Panc1 (cell line): ENCODE results near the gene NME3. TPM values are rescaled to one million over a fixed set of nuclear protein-coding genes. Genes with fewer than 3 reads are reported as not detected.

Source experiments
- ATAC-seq: fragments of 200-7000 bp; cut with Tn5 transposase; 2 replicates; pipeline ENCODE4 v1.9.1; 2020; ENCODE audit warnings: mild to moderate bottlenecking, moderate library complexity
- BruUV-seq: library from RNA; stranded (reverse); fragments of 400-500 nt; replicated peaks from 2 replicates; lab custom pipeline; 2021; lab: Mats Ljungman, UMichigan
- CTCF ChIA-PET: fragments of 300-600 bp; sonication (Branson Sonifier 250); formaldehyde crosslinking; loops from one replicate; lab custom pipeline; 2022; ENCODE audit warnings: antibody characterized with exemption; lab: Charles Lee
- POLR2A ChIA-PET: fragments of 300-600 bp; sonication (Branson Sonifier 250); formaldehyde crosslinking; loops from one replicate; lab custom pipeline; 2022; ENCODE audit warnings: antibody characterized with exemption; lab: Charles Lee
- DNase-seq: peaks from one replicate; pipeline ENCODE4 v3.0.0-alpha.2; 2010; ENCODE audit warnings: low read depth, low spot score
- H3K27ac ChIP-seq: 2 replicates; pipeline ENCODE4 v1.5.1; 2011; ENCODE audit warnings: mild to moderate bottlenecking, low read length, inconsistent platforms
- H3K27me3 ChIP-seq: fragments of 200-500 bp; sonication (Bioruptor generic); 2 replicates; pipeline ENCODE4 v1.6.0; 2014; ENCODE audit warnings: low read length, inconsistent platforms; ENCODE audit not compliant: control insufficient read depth, insufficient read depth
- H3K36me3 ChIP-seq: fragments of 200-500 bp; sonication (Bioruptor generic); 2 replicates; pipeline ENCODE4 v1.5.1; 2014; ENCODE audit warnings: inconsistent platforms, mild to moderate bottlenecking, low read length, moderate library complexity; ENCODE audit not compliant: control insufficient read depth, insufficient read depth
- H3K4me1 ChIP-seq: 2 replicates; pipeline ENCODE4 v1.5.1; 2011; ENCODE audit warnings: inconsistent platforms, mild to moderate bottlenecking, low read length, moderate library complexity; ENCODE audit not compliant: control insufficient read depth, insufficient read depth
- H3K4me3 ChIP-seq, 2 experiments: 2 replicates each; pipeline ENCODE4 v1.5.1; 2011 to 2012; ENCODE audit warnings: low read depth in 2 of 2, low read length in 2 of 2, mild to moderate bottlenecking in 2 of 2, inconsistent platforms in 1 of 2, moderate library complexity in 1 of 2
- H3K9me3 ChIP-seq: fragments of 200-500 bp; sonication (Bioruptor generic); 2 replicates; pipeline ENCODE4 v1.5.1; 2014; ENCODE audit warnings: low read depth, mild to moderate bottlenecking, inconsistent platforms, low read length, moderate library complexity; ENCODE audit not compliant: control insufficient read depth, insufficient read depth
- POLR2AphosphoS5 ChIP-seq: IDR thresholded peaks from 2 replicates; pipeline ENCODE4 v1.6.1; 2012; ENCODE audit warnings: mild to moderate bottlenecking, low read depth, low read length, moderate library complexity
- SIN3A ChIP-seq: IDR thresholded peaks from 2 replicates; pipeline ENCODE4 v1.6.1; 2012; ENCODE audit warnings: low read depth, mild to moderate bottlenecking, low read length, moderate library complexity, borderline replicate concordance; ENCODE audit not compliant: insufficient read depth
- TCF7L2 ChIP-seq: IDR thresholded peaks from 2 replicates; pipeline ENCODE4 v1.6.1; 2011; ENCODE audit warnings: mild to moderate bottlenecking, low read depth, low read length, inconsistent platforms
- in situ Hi-C: cut with HindIII; loops from 2 replicates; pipeline ENCODE4 v1.10.0; 2016; ENCODE audit warnings: low sequenced_read_pairs, low pct_unique_long_range_greater_than_20kb
- intact Hi-C: fragments of 100-400 bp; cut with micrococcal nuclease; formaldehyde crosslinking; loops from one replicate; pipeline ENCODE4 v1.10.0; 2022; ENCODE audit not compliant: unreplicated experiment
- total RNA-seq: library from RNA; stranded (reverse); gene quantifications from one replicate; pipeline ENCODE4 v1.2.1, GENCODE V29; 2021; ENCODE audit not compliant: unreplicated experiment
- TF ChIP-seq, protein P1 (sequence below), 2 experiments: IDR thresholded peaks; 2 replicates each; pipeline ENCODE4 v1.6.1; 2011 to 2012; ENCODE audit warnings: low read depth in 2 of 2, control low read depth in 1 of 2, low read length in 1 of 2, mild to moderate bottlenecking in 1 of 2, moderate library complexity in 1 of 2; ENCODE audit not compliant: insufficient read depth in 1 of 2
- TF ChIP-seq, protein P2 (sequence below): fragments of 450-650 bp; IDR thresholded peaks from 2 replicates; pipeline ENCODE4 v1.5.1; 2017; ENCODE audit warnings: mild to moderate bottlenecking

Gene NME3
- total RNA-seq, 1 experiment from 2014 or later, result 117 TPM

DNA sequence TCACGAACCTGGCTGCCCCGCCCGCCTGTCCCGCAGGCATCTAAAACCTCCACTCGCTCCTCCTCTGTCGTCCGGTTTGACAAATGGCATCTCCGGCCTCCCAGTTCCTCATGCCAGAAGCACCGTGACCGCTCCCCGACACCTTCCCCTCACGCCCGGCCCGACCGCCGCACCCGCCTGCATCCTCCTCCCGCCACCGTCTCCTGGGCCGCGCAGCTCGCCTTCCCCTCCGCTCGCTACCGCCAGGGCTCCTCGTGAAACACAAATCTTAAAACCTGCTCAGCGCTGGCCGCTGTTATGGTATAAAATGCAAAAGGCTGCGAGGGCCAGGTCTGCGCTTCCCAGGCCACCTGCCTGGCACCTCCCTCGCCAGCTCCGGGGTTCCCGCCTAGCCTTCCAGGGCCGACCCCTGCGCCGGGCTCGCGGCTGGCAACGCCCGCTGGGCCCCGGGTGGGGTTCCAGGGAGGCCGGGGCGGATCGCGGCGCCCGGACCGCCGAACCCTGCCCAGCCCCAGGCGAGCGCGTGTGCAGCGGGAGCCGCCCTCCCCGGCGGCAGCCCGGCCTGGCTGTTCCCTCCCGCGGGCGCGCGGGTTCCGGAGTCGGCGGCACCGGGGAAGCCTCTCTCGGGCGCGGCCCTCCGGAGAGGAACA, 10.5 kb upstream of the NME3 start:
- CTCF ChIA-PET, result no interaction called here

DNA sequence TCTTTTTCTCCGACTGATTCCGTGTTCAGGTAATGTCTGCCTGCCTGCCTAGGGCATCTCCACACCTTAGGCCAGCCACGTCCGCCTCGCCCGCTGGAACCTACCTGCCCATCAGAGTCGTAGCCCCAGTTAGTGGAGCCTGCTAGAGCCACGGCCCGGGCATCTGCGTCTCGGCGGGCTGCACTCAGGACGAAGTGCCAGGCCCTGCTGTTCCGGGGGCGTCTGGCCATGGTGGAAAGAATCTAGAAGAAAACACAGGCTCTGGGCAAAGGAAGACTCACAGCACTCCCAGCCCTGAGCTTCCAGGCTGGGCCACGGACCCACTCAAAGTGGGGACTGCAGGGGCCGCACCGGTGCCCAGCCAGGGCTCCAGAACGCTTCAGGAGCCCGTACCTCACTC, 9.9 kb upstream of the NME3 start:
- CTCF ChIA-PET, result no interaction called here
- intact Hi-C loops, result no loop called here
- Histone ChIP-seq H3K27me3 (no peaks in the 10 kb centered on the region), H3K9me3 (no peaks in the 10 kb centered on the region), H3K36me3 (peaks cover 3% of the 10 kb centered on the region; the same call in 1 of the 2 replicates), H3K4me3 (peak overlapping the region; percentile 72 to 98), H3K4me1 (peaks cover 46% of the 10 kb centered on the region), H3K27ac (peak overlapping the region; percentile 79)
- POLR2A ChIA-PET, result no interaction called here
- TF ChIP-seq, protein P1, sequence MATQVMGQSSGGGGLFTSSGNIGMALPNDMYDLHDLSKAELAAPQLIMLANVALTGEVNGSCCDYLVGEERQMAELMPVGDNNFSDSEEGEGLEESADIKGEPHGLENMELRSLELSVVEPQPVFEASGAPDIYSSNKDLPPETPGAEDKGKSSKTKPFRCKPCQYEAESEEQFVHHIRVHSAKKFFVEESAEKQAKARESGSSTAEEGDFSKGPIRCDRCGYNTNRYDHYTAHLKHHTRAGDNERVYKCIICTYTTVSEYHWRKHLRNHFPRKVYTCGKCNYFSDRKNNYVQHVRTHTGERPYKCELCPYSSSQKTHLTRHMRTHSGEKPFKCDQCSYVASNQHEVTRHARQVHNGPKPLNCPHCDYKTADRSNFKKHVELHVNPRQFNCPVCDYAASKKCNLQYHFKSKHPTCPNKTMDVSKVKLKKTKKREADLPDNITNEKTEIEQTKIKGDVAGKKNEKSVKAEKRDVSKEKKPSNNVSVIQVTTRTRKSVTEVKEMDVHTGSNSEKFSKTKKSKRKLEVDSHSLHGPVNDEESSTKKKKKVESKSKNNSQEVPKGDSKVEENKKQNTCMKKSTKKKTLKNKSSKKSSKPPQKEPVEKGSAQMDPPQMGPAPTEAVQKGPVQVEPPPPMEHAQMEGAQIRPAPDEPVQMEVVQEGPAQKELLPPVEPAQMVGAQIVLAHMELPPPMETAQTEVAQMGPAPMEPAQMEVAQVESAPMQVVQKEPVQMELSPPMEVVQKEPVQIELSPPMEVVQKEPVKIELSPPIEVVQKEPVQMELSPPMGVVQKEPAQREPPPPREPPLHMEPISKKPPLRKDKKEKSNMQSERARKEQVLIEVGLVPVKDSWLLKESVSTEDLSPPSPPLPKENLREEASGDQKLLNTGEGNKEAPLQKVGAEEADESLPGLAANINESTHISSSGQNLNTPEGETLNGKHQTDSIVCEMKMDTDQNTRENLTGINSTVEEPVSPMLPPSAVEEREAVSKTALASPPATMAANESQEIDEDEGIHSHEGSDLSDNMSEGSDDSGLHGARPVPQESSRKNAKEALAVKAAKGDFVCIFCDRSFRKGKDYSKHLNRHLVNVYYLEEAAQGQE (IDR thresholded peaks at IDR 0.05; ENCODE audit: insufficient read depth in 1 of 2, low read depth in 2 of 2, low read length in 1 of 2), result no peak
- no peak for TF ChIP-seq POLR2AphosphoS5
- TF ChIP-seq, protein P2, sequence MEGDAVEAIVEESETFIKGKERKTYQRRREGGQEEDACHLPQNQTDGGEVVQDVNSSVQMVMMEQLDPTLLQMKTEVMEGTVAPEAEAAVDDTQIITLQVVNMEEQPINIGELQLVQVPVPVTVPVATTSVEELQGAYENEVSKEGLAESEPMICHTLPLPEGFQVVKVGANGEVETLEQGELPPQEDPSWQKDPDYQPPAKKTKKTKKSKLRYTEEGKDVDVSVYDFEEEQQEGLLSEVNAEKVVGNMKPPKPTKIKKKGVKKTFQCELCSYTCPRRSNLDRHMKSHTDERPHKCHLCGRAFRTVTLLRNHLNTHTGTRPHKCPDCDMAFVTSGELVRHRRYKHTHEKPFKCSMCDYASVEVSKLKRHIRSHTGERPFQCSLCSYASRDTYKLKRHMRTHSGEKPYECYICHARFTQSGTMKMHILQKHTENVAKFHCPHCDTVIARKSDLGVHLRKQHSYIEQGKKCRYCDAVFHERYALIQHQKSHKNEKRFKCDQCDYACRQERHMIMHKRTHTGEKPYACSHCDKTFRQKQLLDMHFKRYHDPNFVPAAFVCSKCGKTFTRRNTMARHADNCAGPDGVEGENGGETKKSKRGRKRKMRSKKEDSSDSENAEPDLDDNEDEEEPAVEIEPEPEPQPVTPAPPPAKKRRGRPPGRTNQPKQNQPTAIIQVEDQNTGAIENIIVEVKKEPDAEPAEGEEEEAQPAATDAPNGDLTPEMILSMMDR, result no peak
- TF ChIP-seq TCF7L2, result no peak
- TF ChIP-seq SIN3A, result no peak
- DNase-seq, result no peak
- no TSS peak for BruUV-seq
- in situ Hi-C loops, result no loop called here
- no peak for ATAC-seq

More for the DNA sequence above, 10.5 kb upstream of the NME3 start:
- DNase-seq (no peak), ATAC-seq (peak; percentile 9)
- Histone ChIP-seq H3K9me3 (no peaks in the 10 kb centered on the region), H3K27ac (peak overlapping the region; percentile 79), H3K4me3 (peak overlapping the region; percentile 72 to 98), H3K36me3 (peaks cover 3% of the 10 kb centered on the region; the same call in 1 of the 2 replicates), H3K4me1 (peaks cover 40% of the 10 kb centered on the region), H3K27me3 (no peaks in the 10 kb centered on the region)
- no TSS peak for BruUV-seq
- peak; percentile 18; the same call in 1 of the 2 replicates for TF ChIP-seq POLR2AphosphoS5
- 0 out of 2 replicates have a peak, but pooled peaks have one; percentile 38 for TF ChIP-seq TCF7L2
- TF ChIP-seq, protein P1 (IDR thresholded peaks at IDR 0.05; ENCODE audit: insufficient read depth in 1 of 2, low read depth in 2 of 2, low read length in 1 of 2), result no peak
- 0 out of 2 replicates have a peak, but pooled peaks have one; percentile 61 for TF ChIP-seq SIN3A
- TF ChIP-seq, protein P2, result no peak
- intact Hi-C loops (no loop called here), in situ Hi-C loops (no loop called here)
- POLR2A ChIA-PET, result no interaction called here
